Measurements from ENCODE around the gene ZHX3.

The ZHX3 gene

DNA sequence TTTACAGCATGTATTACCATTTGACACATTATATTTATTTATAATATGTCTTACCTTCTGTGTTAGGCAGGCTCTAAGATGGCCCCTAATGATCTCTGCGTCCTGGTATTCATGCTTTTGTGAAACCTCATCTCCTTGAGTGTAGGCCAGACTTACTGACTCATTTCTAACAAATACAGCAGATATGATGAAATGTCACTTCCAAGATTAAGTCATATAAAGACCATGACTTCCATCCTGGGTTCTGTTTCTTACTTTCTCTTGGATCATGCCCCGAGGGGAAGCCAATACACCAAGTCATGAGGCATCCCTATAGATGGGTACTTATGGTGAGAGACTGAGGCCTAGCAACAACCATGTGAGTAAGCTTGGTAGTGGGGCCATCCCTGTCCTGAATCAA, 30.2 kb downstream of the ZHX3 start:
- TF ChIP-seq, protein P1, sequence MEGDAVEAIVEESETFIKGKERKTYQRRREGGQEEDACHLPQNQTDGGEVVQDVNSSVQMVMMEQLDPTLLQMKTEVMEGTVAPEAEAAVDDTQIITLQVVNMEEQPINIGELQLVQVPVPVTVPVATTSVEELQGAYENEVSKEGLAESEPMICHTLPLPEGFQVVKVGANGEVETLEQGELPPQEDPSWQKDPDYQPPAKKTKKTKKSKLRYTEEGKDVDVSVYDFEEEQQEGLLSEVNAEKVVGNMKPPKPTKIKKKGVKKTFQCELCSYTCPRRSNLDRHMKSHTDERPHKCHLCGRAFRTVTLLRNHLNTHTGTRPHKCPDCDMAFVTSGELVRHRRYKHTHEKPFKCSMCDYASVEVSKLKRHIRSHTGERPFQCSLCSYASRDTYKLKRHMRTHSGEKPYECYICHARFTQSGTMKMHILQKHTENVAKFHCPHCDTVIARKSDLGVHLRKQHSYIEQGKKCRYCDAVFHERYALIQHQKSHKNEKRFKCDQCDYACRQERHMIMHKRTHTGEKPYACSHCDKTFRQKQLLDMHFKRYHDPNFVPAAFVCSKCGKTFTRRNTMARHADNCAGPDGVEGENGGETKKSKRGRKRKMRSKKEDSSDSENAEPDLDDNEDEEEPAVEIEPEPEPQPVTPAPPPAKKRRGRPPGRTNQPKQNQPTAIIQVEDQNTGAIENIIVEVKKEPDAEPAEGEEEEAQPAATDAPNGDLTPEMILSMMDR (IDR thresholded peaks at IDR 0.05; ENCODE audit: extremely low read depth, missing control alignments): no peak
- DNase-seq (ENCODE audit: low spot score): no peak

DNA sequence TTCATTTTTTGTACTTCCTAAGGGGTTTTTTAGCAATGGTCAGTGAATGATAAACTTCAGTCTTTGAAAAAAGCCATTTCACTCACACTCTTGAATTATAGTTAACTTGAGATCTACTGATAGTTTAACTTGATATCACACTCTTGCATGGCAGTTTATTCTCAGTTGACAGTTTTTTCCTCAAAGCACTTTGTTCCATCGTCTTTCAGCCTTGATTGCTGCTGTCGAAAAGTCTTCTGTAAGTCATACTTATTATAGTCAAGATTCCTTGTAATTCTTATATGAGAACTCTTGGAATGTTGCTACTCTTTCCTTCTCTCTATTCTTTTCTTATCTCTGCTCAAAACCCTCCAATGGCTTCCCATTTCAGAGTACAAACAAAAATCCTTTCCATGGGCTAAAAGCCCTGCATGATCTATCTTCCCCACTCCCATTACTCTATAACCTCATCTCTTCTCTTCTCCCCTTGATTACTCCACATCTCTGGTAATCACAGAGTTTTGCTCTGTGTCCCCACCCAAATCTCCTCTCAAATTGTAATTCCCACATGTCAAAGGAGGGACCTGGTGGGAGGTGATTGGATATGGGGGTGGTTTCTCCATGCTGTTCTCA, 31.2 kb downstream of the ZHX3 start:
- DNase-seq (ENCODE audit: low spot score): no peak
- TF ChIP-seq, protein P1 (IDR thresholded peaks at IDR 0.05; ENCODE audit: extremely low read depth, missing control alignments): no peak

- TF ChIP-seq, protein P1 (IDR thresholded peaks at IDR 0.05; ENCODE audit: extremely low read depth, missing control alignments): no peak
- DNase-seq (ENCODE audit: low spot score): peak; percentile 50
Measured at GRCh38 chr20:41279546-41280225, 37.8 kb downstream of the ZHX3 start.

GRCh38 chr20:41278936-41279335, 38.6 kb downstream of the ZHX3 start:
- TF ChIP-seq, protein P1 (IDR thresholded peaks at IDR 0.05; ENCODE audit: extremely low read depth, missing control alignments): no peak
- DNase-seq (ENCODE audit: low spot score): no peak

DNA sequence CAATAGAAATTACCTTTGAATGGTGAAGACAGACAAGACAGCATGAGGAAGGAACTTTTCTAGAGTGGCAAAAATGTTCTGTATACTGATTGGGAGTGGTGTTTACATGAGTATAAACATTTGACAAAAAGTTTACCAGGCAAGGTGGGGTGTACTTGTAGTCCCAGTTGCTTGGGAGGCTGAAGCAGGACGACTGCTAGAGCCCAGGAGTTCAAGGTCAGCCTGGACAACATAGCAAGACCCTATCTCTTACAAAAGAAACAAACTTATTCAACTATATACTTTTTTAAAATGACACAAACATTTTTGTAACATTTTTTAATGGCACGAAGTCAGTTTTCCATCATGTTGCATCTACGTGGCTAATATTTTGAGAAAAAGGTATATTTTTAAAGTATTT, 40.5 kb downstream of the ZHX3 start:
- DNase-seq (ENCODE audit: low spot score): no peak
- TF ChIP-seq, protein P1 (IDR thresholded peaks at IDR 0.05; ENCODE audit: extremely low read depth, missing control alignments): no peak

GRCh38 chr20:41276317-41276751, 41.2 kb downstream of the ZHX3 start:
- TF ChIP-seq, protein P1 (IDR thresholded peaks at IDR 0.05; ENCODE audit: extremely low read depth, missing control alignments): no peak
- DNase-seq (ENCODE audit: low spot score): no peak

- TF ChIP-seq, protein P1 (IDR thresholded peaks at IDR 0.05; ENCODE audit: extremely low read depth, missing control alignments): no peak
- no peak for DNase-seq (ENCODE audit: low spot score)
Measured at GRCh38 chr20:41275301-41275731, 42.2 kb downstream of the ZHX3 start.

Data from GM20000 (cell line).